SIG-M5 (cell line): ENCODE measurements around the gene SURF6.
"Not testable (repeated sequence)": the region's sequence is repeated elsewhere in the genome, so short reads cannot be mapped to it uniquely, and the experiment has no call there.

ENCODE experiments used
- DNase-seq: peaks from one replicate; lab custom pipeline; 2025; lab: John Stamatoyannopoulos, UW

The SURF6 gene

DNA sequence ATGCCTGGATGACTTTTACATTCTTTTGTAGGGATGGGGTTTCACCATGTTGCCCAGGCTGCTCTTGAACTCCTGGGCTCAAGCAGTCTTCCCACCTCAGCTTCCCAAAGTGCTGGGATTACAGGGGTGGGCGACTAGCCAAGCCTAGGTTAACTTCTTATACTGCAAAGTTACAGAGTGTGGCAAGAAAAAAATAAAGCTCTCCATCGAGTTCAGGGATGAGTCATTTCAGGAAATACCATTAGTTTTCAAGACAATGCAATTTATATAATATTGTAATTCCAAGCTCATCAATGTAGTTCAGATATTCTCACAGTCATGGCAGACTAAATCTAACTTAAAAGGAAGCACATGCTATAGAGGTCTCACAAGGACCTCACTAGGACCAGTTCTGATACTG, 49.5 kb downstream of the SURF6 start:
- no peak for DNase-seq

DNA sequence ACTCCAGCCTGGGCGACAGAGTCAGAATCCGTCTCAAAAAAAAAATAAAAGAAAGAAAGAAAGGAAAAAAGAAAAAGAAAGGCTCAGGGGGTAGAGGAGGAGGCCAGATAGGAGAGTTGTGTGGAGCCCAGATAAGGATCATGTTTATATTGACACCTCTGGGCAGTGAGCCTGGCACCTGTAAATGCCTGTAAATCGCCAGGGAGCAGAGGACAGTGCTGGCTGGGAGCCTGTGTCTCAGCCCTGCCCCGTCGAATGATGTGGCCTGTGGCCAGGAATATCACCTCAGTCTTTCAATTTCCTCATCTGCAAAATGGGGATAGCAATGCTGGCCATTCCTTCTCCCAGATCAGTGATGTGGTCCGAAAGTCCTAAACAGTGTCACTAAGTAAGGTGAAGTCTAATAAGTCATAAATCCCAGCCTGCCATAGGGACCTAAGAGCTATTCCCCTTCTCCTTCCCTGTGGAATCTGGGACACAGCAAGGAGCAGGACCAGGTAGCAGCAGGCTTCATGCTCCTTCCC, 50.7 kb downstream of the SURF6 start:
- no peak for DNase-seq

DNA sequence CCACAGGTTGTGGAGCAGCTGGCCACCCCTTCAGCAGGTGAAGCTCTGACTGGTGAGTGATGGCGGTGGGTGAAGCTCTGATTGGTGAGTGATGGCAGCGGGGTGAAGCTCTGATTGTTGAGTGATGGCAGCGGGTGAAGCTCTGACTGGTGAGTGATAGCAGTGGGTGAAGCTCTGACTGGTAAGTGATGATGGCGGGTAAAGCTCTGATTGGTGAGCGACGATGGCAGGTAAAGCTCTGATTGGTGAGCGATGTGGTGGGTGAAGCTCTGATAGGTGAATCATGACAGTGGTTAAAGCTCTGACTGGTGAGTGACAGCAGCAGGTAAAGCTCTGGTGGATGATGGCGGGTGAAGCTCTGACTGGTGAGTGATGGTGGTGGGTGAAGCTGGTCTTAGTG, 51.6 kb downstream of the SURF6 start:
- DNase-seq = no peak

DNA sequence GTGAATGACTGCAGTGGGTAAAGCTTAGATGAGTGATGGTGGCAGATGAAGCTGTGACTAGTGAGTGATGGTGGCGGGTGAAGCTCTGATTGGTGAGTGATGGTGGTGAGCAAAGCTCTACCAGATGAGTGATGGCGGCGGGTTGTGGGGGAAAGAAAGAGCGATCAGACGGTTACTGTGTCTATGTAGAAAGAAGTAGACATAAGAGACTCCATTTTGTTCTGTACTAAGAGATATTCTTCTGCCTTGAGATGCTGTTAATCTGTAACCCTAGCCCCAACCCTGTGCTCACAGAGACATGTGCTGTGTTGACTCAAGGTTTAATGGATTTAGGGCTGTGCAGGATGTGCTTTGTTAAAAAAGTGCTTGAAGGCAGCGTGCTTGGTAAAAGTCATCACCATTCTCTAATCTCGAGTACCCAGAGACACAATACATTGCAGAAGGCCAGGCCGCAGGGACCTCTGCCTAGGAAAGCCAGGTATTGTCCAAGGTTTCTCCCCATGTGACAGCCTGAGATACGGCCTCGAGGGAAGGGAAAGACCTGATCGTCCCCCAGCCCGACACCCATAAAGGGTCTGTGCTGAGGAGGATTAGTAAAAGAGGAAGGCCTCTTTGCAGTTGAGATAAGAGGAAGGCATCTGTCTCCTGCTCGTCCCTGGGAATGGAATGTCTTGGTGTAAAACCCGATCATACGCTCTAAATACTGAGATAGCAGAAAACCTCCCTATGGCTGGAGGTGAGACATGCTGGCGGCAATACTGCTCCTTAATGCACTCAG, 52.5 kb downstream of the SURF6 start:
- not testable (repeated sequence) for DNase-seq

DNA sequence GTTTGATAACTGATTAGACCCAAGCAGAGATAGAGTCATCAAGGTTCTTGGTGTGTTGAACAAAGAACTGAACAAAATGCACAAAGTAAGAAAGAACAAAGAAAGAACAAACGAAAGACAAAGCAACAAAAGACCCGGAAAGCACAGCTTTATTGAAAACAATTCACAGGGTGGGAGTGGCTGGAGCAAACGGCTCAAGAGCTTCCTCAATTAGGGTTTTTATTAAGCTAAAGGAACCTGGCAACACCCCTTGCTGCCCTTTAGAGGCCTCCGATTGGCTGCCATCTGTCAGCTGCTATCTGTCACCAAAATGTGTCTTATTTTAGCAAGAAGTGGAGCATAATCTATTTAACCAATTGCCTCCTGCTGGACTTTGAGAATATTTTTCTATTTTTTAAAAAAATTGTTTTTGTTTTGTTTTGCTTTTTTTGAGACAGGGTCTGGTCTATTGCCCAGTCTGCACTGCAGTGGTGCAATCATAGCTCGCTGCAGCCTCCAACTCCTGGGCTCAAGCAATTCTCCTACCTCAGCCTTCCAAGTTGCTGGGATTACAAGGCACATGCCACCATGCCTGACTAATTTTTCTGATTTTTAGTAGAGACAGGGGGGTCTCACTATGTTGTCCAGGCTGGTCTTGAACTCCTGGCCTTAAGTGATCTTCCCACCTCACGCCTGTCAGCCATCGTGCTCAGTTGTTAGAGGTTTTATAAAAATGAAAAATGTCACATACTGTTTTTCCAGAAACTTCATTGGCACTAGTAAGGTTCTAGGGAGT, 53.3 kb downstream of the SURF6 start:
- no peak for DNase-seq

- no peak for DNase-seq
Measured at GRCh38 chr9:133280392-133280791, 55.6 kb downstream of the SURF6 start.
